HepG2 (cell line): ENCODE measurements around the gene HRG. TPM values are rescaled to one million over a fixed set of nuclear protein-coding genes. Genes with fewer than 3 reads are reported as not detected.

Experiments used
- AKNA ChIP-seq: sonication (generic); formaldehyde crosslinking; IDR thresholded peaks from 2 replicates; pipeline ENCODE4 v1.4.0; 2020; ENCODE audit warnings: missing genetic modification reagents, borderline replicate concordance
- CBX5 ChIP-seq: sonication (generic); formaldehyde crosslinking; IDR thresholded peaks from 2 replicates; pipeline ENCODE4 v1.4.0; 2020; ENCODE audit warnings: missing genetic modification reagents, borderline replicate concordance
- DMTF1 ChIP-seq: sonication (generic); formaldehyde crosslinking; IDR thresholded peaks from 2 replicates; pipeline ENCODE4 v1.4.0; 2020; ENCODE audit warnings: mild to moderate bottlenecking, missing genetic modification reagents
- FIP1L1 ChIP-seq: fragments of 200-400 bp; formaldehyde crosslinking; IDR thresholded peaks from 2 replicates; pipeline ENCODE4 v1.6.1; 2018; ENCODE audit warnings: low read depth, mild to moderate bottlenecking, low read length, moderate library complexity, borderline replicate concordance; ENCODE audit not compliant: insufficient read depth
- HMGXB4 ChIP-seq, 2 experiments: sonication (generic) in 1 of 2; formaldehyde crosslinking in 1 of 2; IDR thresholded peaks; 2 replicates each; pipeline versions ENCODE4 v1.4.0 to v1.6.1; 2018 to 2020; ENCODE audit warnings: missing genetic modification reagents in 2 of 2, borderline replicate concordance in 1 of 2, low read depth in 1 of 2, mild to moderate bottlenecking in 1 of 2, missing biosample characterization in 1 of 2
- KAT8 ChIP-seq: IDR thresholded peaks from 2 replicates; pipeline ENCODE4 v1.6.1; 2016; ENCODE audit warnings: missing genetic modification reagents, missing compliant biosample characterization
- KMT2B ChIP-seq: IDR thresholded peaks from 2 replicates; pipeline ENCODE4 v1.6.1; 2016; ENCODE audit warnings: missing genetic modification reagents, missing compliant biosample characterization
- RCOR2 ChIP-seq: IDR thresholded peaks from 2 replicates; pipeline ENCODE4 v1.6.1; 2016; ENCODE audit warnings: missing biosample characterization, missing genetic modification reagents
- THAP11 ChIP-seq: IDR thresholded peaks from 2 replicates; pipeline ENCODE4 v1.6.1; 2016; ENCODE audit warnings: missing biosample characterization, missing genetic modification reagents
- THYN1 ChIP-seq: sonication (generic); formaldehyde crosslinking; IDR thresholded peaks from 2 replicates; pipeline ENCODE4 v1.8.1; 2023; ENCODE audit warnings: low read depth, mild to moderate bottlenecking, moderate library complexity, missing genetic modification reagents, borderline replicate concordance
- YEATS4 ChIP-seq: sonication (generic); formaldehyde crosslinking; IDR thresholded peaks from 2 replicates; pipeline ENCODE4 v1.4.0; 2020; ENCODE audit warnings: missing genetic modification reagents, borderline replicate concordance
- ZMAT3 ChIP-seq: sonication (generic); formaldehyde crosslinking; conservative IDR thresholded peaks from 2 replicates; pipeline ENCODE4 v1.7.0; 2021; ENCODE audit warnings: missing genetic modification reagents
- ZNF317 ChIP-seq: sonication (generic); formaldehyde crosslinking; IDR thresholded peaks from 2 replicates; pipeline ENCODE4 v1.5.0; 2020; ENCODE audit warnings: mild to moderate bottlenecking, missing genetic modification reagents
- ZNF572 ChIP-seq: sonication (generic); formaldehyde crosslinking; IDR thresholded peaks from 2 replicates; pipeline ENCODE4 v1.5.1; 2020; ENCODE audit warnings: mild to moderate bottlenecking, missing genetic modification reagents
- ZNF776 ChIP-seq: sonication (generic); formaldehyde crosslinking; IDR thresholded peaks from 2 replicates; pipeline ENCODE4 v1.4.0; 2020; ENCODE audit warnings: mild to moderate bottlenecking, missing genetic modification reagents
- ZNF784 ChIP-seq: sonication (generic); formaldehyde crosslinking; IDR thresholded peaks from 2 replicates; pipeline ENCODE4 v1.5.1; 2020; ENCODE audit warnings: missing genetic modification reagents, mild to moderate bottlenecking, borderline replicate concordance
- polyA plus RNA-seq, 8 experiments: library from polyadenylated mRNA; depleted of rRNA in 3 of 8; stranded (reverse) in 7 of 8; unstranded in 1 of 8; fragments of >200 nt; fragmentation: Illumina TruSeq in 4 of 8; extraction: Trizol in 4 of 8; gene quantifications; 2 replicates each; pipeline versions ENCODE4 v1.2.1 to v1.2.3, GENCODE V29; 2011 to 2016; ENCODE audit warnings: low read depth in 4 of 8, missing spikeins in 1 of 8, mixed read lengths in 1 of 8; ENCODE audit not compliant: insufficient read depth in 1 of 8
- total RNA-seq, 5 experiments: library from RNA; depleted of rRNA; stranded (reverse); fragments of >200 nt; fragmentation: Illumina TruSeq; extraction: Trizol; gene quantifications; 2 replicates each; pipeline ENCODE4 v1.2.3, GENCODE V29; 2016; ENCODE audit warnings: low read depth in 1 of 5

HRG gene
- total and polyA plus RNA-seq, 2 of the 13 experiments (the other 11 are each of a cell fraction or from before 2014, with no cell fraction given): 0.09 to 0.11 TPM

GRCh38 chr3:186621894-186622650 lies 43.7 kb upstream of the HRG start (continued):
- TF ChIP-seq AKNA (CRISPR knock-in tag) (no peak), HMGXB4 (CRISPR knock-in tag; IDR thresholded peaks at IDR 0.05; ENCODE audit: borderline replicate concordance in 1 of 2, low read depth in 1 of 2) (no peak; a peak in 1 of 4 replicates), THYN1 (no peak), ZMAT3 (CRISPR knock-in tag) (peak; percentile 35; the same call in 1 of the 2 replicates), YEATS4 (0 out of 2 replicates have a peak, but pooled peaks have one; percentile 28), KAT8 (peak; percentile 0; the same call in 1 of the 2 replicates), THAP11 (CRISPR knock-in tag) (0 out of 2 replicates have a peak, but pooled peaks have one; percentile 12), ZNF776 (CRISPR knock-in tag) (0 out of 2 replicates have a peak, but pooled peaks have one; percentile 22), CBX5 (CRISPR knock-in tag) (no peak), DMTF1 (no peak), ZNF317 (CRISPR knock-in tag) (peak; percentile 66; the same call in 1 of the 2 replicates), ZNF784 (CRISPR knock-in tag) (no peak), KMT2B (CRISPR knock-in tag) (no peak), FIP1L1 (peak; percentile 51; the same call in 1 of the 2 replicates), ZNF572 (CRISPR knock-in tag) (no peak), RCOR2 (CRISPR knock-in tag) (no peak)
